Measurements from ENCODE around the gene RSPH1. TPM values are rescaled to one million over a fixed set of nuclear protein-coding genes. Genes with fewer than 3 reads are reported as not detected.

The RSPH1 gene
- total RNA-seq, 1 donor from 2014 or later, result not detected

DNA sequence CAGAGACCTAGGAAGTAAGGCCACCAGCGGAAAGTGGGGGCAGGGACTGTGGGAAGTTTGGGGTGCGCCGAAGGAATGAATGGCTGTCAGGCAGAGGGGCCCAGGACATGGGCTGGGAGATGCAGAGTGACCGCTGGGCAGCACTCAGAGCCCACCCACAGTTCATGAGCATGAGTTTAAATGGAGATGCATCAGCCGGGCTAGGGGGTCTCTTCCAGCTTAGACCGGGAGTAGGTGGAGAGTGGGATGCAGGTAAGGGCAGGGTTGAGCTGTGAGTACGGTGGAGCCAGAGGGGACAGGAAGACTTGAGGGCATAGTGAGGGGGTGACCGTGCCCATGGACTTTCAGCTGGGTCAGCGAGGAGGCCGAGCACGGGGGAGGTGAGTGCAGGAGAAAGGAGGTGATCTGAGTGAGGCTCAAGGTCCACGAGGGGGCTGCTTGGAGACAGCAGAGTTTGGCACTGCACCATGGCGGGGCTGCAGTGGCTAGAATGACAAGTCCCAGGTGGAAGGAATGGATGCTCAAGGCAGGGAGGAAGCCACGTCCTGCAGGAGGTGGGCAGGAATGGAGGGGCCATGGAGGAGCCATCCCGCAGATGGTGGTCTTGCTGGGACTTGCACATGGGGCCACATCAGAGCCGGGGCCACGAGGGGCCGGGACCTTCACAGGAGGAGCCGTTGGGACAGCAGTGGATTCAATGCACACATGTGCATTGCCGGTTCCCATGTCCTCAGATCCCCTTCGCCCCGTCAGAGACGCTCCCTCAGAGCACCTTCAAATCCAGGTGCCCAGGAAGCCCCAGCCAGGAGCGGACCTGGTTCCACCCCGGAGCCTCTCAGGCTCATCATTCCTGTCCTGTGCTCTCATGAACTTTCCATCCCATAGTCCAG, 57.5 kb downstream of the RSPH1 start:
- Histone ChIP-seq H3K27me3 (no peaks in the 10 kb centered on the region), H3K4me1 (no peaks in the 10 kb centered on the region), H3K36me3 (no peaks in the 10 kb centered on the region), H3K4me3 (no peak overlapping the region), H3K9me3 (no peaks in the 10 kb centered on the region), H3K27ac (no peak overlapping the region)
- intact Hi-C loops (cut with DNase I), result no loop called here
- no peak for DNase-seq (ENCODE audit: low spot score in 2 of 2)
- TF ChIP-seq, protein P1, sequence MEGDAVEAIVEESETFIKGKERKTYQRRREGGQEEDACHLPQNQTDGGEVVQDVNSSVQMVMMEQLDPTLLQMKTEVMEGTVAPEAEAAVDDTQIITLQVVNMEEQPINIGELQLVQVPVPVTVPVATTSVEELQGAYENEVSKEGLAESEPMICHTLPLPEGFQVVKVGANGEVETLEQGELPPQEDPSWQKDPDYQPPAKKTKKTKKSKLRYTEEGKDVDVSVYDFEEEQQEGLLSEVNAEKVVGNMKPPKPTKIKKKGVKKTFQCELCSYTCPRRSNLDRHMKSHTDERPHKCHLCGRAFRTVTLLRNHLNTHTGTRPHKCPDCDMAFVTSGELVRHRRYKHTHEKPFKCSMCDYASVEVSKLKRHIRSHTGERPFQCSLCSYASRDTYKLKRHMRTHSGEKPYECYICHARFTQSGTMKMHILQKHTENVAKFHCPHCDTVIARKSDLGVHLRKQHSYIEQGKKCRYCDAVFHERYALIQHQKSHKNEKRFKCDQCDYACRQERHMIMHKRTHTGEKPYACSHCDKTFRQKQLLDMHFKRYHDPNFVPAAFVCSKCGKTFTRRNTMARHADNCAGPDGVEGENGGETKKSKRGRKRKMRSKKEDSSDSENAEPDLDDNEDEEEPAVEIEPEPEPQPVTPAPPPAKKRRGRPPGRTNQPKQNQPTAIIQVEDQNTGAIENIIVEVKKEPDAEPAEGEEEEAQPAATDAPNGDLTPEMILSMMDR (IDR thresholded peaks at IDR 0.05), result no peak

DNA sequence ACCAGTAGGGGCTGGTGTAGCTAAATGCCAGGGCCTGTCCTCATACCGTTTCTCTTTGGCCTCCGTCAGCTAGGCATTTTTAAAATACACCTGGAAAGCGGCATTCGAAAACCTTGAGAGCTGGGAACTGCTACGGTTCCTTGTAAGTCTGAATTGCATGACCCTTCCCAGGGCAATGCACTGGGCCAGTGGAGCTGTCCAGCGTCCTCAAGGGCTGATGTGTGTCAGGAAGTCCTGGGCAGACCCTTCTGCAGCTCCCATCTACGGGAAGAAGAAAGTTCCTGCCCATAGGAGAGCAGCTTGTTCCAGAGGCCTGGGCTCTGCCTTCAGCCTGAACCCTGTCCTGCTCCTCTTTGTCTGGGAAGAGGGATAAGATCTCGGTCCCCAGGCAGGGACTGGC, 58.2 kb downstream of the RSPH1 start:
- TF ChIP-seq, protein P1 (IDR thresholded peaks at IDR 0.05), result no peak
- Histone ChIP-seq H3K4me1 (no peaks in the 10 kb centered on the region), H3K4me3 (no peak overlapping the region), H3K9me3 (peaks cover 0 to 7% of the 10 kb centered on the region in 2 donors), H3K36me3 (no peaks in the 10 kb centered on the region), H3K27me3 (no peaks in the 10 kb centered on the region), H3K27ac (no peak overlapping the region)
- intact Hi-C loops (cut with DNase I), result no loop called here
- no peak for DNase-seq (ENCODE audit: low spot score in 2 of 2)

DNA sequence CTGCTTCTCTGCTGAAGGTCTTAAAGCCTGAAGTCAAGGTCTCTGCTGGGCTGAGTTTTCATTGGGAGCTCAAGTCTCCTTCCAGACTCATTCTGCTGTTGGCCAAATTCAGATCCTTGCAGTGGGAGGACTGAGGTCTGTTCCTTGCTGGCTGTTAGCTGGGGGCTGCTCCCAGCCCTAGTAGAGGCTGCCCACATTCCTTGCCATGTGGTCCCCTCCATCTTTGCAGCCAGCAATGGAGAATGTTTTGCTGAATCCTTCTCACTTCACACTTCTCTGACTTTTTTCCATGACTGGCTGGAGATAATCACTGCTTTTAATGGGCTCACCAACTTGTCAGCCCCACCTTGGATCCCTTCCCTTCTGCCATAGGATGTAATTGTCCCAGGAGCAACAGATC, 59.1 kb downstream of the RSPH1 start:
- intact Hi-C loops (cut with DNase I), result no loop called here
- DNase-seq (ENCODE audit: low spot score in 2 of 2), result no peak
- peaks cover 0 to 10% of the 10 kb centered on the region in 2 donors for H3K9me3 ChIP-seq
- no peaks in the 10 kb centered on the region for H3K36me3 ChIP-seq
- TF ChIP-seq, protein P1 (IDR thresholded peaks at IDR 0.05), result no peak
- H3K27ac ChIP-seq, result no peak overlapping the region
- H3K4me1 ChIP-seq, result no peaks in the 10 kb centered on the region
- no peaks in the 10 kb centered on the region for H3K27me3 ChIP-seq
- no peak overlapping the region for H3K4me3 ChIP-seq

DNA sequence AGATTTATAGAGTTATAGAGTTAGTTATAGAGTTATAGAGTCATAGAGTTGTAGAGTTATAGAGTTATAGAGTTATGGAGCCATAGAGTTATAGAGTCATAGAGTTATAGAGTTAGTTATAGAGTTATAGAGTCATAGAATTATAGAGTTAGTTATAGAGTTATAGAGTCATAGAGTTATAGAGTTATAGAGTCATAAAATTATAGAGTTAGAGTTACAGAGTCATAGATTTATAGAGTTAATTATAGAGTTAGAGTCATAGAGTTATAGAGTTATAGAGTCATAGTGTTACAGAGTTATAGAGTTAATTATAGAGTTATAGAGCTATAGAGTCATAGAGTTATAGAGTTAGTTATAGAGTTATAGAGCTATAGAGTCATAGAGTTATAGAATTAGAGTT, 60.2 kb downstream of the RSPH1 start:
- no peaks in the 10 kb centered on the region for H3K36me3 ChIP-seq
- H3K4me1 ChIP-seq, result no peaks in the 10 kb centered on the region
- H3K4me3 ChIP-seq, result no peak overlapping the region
- H3K27ac ChIP-seq, result no peak overlapping the region
- intact Hi-C loops (cut with DNase I), result no loop called here
- no peak for DNase-seq (ENCODE audit: low spot score in 2 of 2)
- TF ChIP-seq, protein P1 (IDR thresholded peaks at IDR 0.05), result no peak
- H3K27me3 ChIP-seq, result no peaks in the 10 kb centered on the region
- H3K9me3 ChIP-seq, result peaks cover 0 to 10% of the 10 kb centered on the region in 2 donors

DNA sequence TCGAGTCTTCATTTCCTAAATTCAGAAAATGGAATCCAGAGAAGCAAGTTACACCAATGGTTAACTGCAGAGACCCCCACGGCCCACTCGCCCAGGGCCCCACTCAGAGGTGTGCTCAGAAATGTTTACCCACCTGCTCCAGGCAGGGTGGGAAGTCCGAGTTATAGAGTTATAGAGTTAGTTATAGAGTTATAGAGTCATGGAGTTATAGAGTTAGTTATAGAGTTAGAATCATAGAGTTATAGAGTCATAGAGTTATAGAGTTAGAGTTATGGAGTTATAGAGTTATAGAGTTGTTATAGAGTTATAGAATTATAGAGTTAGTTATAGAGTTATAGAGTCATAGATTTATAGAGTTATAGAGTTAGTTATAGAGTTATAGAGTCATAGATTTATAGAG, 60.6 kb downstream of the RSPH1 start:
- Histone ChIP-seq H3K4me3 (no peak overlapping the region), H3K27ac (no peak overlapping the region), H3K36me3 (no peaks in the 10 kb centered on the region), H3K27me3 (no peaks in the 10 kb centered on the region), H3K4me1 (no peaks in the 10 kb centered on the region), H3K9me3 (peaks cover 0 to 10% of the 10 kb centered on the region in 2 donors)
- TF ChIP-seq, protein P1 (IDR thresholded peaks at IDR 0.05), result no peak
- no peak for DNase-seq (ENCODE audit: low spot score in 2 of 2)
- intact Hi-C loops (cut with DNase I), result no loop called here
